GM11168 (cell line): Measurements from ENCODE around the gene ACTL8.

Experiments
- in situ Hi-C: fragments of 300-500 bp; cut with MboI; formaldehyde crosslinking; loops from one replicate; pipeline ENCODE4 v1.12.0; 2022; ENCODE audit warnings: low sequenced_read_pairs; ENCODE audit not compliant: unreplicated experiment

ACTL8 gene

GRCh38 chr1:17798011-17798410, 42.9 kb downstream of the ACTL8 start:
- in situ Hi-C loops, result no loop called here

GRCh38 chr1:17798799-17799382, 43.8 kb downstream of the ACTL8 start:
- in situ Hi-C loops, result no loop called here

DNA sequence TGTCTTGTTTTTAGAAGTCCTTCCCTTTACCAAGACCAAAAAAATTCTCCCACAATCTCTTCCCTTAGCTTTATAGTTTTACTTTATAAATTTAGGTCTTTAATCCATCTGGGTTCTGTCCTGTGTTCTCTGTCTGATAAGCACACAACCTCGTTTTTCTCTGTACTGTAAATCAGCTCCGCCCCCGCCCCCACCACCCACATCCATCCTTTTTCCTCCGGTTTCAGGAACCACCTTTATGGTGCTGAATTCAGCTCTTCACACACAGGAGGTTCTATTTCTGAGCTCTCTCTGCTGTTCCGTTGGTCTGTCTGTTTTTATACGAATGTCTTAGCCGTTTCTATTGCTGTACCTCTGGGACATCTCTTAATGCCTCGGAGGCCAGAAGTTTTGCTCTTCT, 44.5 kb downstream of the ACTL8 start:
- in situ Hi-C loops, result no loop called here

GRCh38 chr1:17802164-17802563, 47.0 kb downstream of the ACTL8 start:
- in situ Hi-C loops, result no loop called here

- in situ Hi-C loops, result no loop called here
These were observed 47.8 kb downstream of the ACTL8 start for GRCh38 chr1:17802945-17803344.

- in situ Hi-C loops, result no loop called here
These were observed 50.9 kb downstream of the ACTL8 start for GRCh38 chr1:17805869-17806684.

GRCh38 chr1:17808816-17809215, 53.7 kb downstream of the ACTL8 start:
- in situ Hi-C loops, result no loop called here

GRCh38 chr1:17810668-17811067, 55.5 kb downstream of the ACTL8 start:
- in situ Hi-C loops, result no loop called here

- in situ Hi-C loops, result no loop called here
These were observed 61.4 kb downstream of the ACTL8 start for GRCh38 chr1:17816511-17816910.

DNA sequence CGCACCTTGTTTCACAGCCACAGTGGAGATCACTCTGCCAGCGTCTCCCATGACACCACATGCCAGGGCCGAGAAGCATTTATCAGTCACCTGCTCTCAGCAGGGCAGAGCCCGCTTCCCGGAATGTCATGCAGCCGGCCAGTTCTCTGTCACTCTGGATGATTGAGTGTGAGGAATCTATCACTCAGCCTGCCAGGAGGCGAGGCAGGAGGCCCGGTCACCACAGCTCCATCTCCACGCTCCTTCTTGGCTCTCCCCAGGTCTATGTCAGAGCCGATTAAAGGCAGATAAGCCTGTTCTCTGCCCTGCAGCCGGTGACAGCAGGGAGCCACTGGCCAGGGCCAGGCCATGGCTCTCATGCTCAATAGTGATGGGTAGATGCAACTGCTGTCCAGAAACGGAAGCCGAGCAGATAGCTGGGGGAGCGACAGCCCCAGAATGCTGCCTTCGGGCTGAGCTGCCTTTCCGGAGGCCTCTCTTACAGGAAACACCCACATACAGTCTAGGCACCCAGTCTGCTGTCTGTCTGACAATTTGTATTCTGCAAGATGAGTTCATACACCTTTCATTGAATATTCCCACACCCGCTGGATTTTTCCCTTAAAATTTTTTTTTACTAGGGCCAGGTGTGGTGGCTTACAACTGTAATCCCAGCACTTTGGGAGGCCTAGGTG, 64.1 kb downstream of the ACTL8 start:
- in situ Hi-C loops, result no loop called here

- in situ Hi-C loops, result no loop called here
These were observed 65.1 kb downstream of the ACTL8 start for GRCh38 chr1:17820198-17820597.

DNA sequence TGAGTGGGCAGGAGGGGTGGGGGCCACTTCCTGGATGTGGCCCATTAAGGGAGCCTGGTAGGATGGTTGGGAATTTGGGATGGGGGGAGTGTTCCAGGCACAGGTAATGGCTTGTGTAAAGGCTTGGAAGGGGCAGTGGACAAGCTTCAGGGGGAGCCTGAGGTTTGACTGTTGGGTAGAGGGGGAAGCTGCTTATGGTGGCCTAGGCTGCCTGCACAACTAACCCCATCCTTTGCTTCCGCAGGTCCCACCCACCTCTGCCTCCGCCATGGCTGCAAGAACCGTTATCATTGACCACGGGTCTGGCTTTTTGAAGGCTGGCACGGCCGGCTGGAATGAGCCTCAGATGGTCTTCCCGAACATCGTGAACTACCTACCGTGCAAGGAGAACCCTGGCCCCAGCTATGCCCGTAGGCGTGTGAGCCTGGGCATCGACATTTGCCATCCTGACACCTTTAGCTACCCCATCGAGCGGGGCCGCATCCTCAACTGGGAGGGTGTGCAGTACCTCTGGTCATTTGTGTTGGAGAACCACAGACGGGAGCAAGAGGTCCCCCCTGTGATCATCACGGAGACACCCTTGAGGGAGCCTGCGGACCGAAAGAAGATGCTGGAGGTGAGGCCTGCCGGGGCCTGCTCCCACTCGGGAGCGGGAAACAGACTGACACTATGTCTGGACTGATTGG, 67.8 kb downstream of the ACTL8 start:
- in situ Hi-C loops, result no loop called here

- in situ Hi-C loops, result no loop called here
These were observed 70.4 kb downstream of the ACTL8 start for GRCh38 chr1:17825273-17826164.

- in situ Hi-C loops, result no loop called here
These were observed 71.0 kb downstream of the ACTL8 start for GRCh38 chr1:17826165-17826488.

GRCh38 chr1:17828991-17829390, 73.9 kb downstream of the ACTL8 start:
- in situ Hi-C loops, result no loop called here

- in situ Hi-C loops, result no loop called here
These were observed 74.4 kb downstream of the ACTL8 start for GRCh38 chr1:17829579-17829978.

DNA sequence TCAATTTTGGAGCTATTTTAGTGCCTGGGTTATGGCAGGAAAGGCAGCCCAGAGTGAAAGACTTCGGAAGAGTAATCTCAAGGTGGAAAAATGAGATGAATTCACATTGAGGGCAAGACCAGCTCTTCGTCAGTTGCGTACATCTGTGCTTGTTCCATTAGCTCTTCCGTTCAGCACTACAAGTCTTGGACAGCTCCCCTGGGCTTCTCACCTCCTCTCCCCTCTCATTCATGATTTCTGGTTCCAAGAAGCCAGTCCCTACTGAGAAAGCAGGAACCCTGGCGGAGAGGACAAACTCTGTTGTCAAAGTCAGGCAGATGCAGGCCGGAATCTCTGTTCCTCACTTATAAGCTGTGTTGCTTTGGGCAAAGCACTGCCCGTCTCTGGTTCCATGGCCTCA, 76.5 kb downstream of the ACTL8 start:
- in situ Hi-C loops, result no loop called here

- in situ Hi-C loops, result no loop called here
These were observed 78.7 kb downstream of the ACTL8 start for GRCh38 chr1:17833661-17834501.

GRCh38 chr1:17834561-17835100, 79.5 kb downstream of the ACTL8 start:
- in situ Hi-C loops, result no loop called here
